ENCODE data around the gene DMAP1. TPM values are rescaled to one million over a fixed set of nuclear protein-coding genes. Genes with fewer than 3 reads are reported as not detected.
A peak's percentile ranks its signal among the peaks of the same experiment; 100 is the strongest.

The DMAP1 gene
- total RNA-seq (10 to 100 TPM; 23.5 to 35.5 (median 27.7) TPM), polyA plus RNA-seq (10 to 100 TPM; 30.5 to 31.9 TPM)
- long read RNA-seq, donor 1, full-length matches to known transcripts: 38 of 56 reads
- long read RNA-seq, donor 1, partial matches to known transcripts: 3 of 56 reads
- long read RNA-seq, donor 1, other reads (novel, unspliced or antisense): 15 of 56 reads
- long read RNA-seq, donor 2, full-length matches to known transcripts: 143 of 187 reads
- long read RNA-seq, donor 2, partial matches to known transcripts: 4 of 187 reads
- long read RNA-seq, donor 2, other reads (novel, unspliced or antisense): 40 of 187 reads
- long read RNA-seq, donor 3, full-length matches to known transcripts: 37 of 51 reads
- long read RNA-seq, donor 3, partial matches to known transcripts: 1 of 51 reads
- long read RNA-seq, donor 3, other reads (novel, unspliced or antisense): 13 of 51 reads

DNA sequence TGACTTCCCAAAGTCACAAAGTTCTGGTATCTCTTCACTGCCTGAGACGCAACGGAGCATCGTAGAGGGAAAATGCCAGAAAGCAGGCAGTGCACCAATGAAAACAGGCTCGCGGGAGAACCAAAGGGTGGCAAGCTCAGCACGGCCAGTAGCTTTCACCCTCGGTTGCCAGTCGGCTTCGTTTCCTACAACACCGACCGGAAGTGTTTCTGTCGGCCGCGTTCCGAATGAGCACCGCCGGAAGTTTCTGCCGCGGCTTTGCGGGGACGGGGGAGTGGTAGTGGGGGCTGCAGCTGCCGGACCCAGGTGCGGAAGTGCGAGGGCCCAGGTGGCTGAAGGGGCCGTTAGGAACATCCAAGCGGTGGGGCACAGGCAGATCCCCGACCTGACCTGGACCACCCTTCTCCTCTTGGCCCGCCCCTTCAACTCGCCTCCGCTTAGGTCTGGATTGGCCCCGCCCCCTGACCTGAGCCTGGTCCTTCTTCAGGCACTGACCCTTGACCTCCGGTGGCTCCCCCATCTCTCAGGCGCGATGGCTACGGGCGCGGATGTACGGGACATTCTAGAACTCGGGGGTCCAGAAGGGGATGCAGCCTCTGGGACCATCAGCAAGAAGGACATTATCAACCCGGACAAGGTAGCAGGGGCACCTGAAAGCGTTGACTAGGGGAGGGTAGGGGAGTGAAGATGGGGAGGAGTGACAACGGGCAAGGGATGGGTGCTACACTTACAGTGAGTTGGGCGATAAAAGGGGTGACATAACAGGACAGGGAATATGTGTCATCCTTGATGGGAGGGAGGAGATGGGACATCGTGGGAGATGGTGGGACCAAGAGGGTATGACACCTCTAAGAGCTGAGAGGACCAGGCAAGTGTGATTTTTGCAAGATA, at the start of gene DMAP1:
DMAP1 (plus strand) TSS at position 250 of the 891 bp plus-strand sequence; CDS start at position 533, 283 bp downstream.
- no peaks in the 10 kb centered on the region for H3K27me3 ChIP-seq
- H3K27ac ChIP-seq: peak within 1 kb of the TSS; percentile 39 to 86 (median 82)
- ATAC-seq (peak; percentile 80 to 95 (median 90)), DNase-seq (peak; percentile 82 to 91 (median 84))
- H3K36me3 ChIP-seq: peaks cover 0 to 41% (median 28%) of the 10 kb centered on the region in 9 donors
- TF ChIP-seq, protein P1, sequence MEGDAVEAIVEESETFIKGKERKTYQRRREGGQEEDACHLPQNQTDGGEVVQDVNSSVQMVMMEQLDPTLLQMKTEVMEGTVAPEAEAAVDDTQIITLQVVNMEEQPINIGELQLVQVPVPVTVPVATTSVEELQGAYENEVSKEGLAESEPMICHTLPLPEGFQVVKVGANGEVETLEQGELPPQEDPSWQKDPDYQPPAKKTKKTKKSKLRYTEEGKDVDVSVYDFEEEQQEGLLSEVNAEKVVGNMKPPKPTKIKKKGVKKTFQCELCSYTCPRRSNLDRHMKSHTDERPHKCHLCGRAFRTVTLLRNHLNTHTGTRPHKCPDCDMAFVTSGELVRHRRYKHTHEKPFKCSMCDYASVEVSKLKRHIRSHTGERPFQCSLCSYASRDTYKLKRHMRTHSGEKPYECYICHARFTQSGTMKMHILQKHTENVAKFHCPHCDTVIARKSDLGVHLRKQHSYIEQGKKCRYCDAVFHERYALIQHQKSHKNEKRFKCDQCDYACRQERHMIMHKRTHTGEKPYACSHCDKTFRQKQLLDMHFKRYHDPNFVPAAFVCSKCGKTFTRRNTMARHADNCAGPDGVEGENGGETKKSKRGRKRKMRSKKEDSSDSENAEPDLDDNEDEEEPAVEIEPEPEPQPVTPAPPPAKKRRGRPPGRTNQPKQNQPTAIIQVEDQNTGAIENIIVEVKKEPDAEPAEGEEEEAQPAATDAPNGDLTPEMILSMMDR (IDR thresholded peaks at IDR 0.05): peak in 1 of 12 donors; percentile 8
- peak in 1 of 2 donors; percentile 58 for TF ChIP-seq POLR2A (IDR thresholded peaks at IDR 0.05)
- H3K4me1 ChIP-seq: peaks cover 0 to 23% (median 15%) of the 10 kb centered on the region in 12 donors
- no peaks in the 10 kb centered on the region for H3K9me3 ChIP-seq
- H3K4me3 ChIP-seq: peak within 1 kb of the TSS; percentile 65 to 99 (median 87)
- intact Hi-C loops (cut with DNase I): loop anchor here in 7 of 10 donors (2.0 to 10.0 kb wide), 5 partner anchors 281 to 441 kb away; no protein-coding TSS in a partner anchor
- WGBS, 4 donors: 0 to 1% (median 1%) methylated on average over 22 to 44 of the region's 44 CpGs

DNA sequence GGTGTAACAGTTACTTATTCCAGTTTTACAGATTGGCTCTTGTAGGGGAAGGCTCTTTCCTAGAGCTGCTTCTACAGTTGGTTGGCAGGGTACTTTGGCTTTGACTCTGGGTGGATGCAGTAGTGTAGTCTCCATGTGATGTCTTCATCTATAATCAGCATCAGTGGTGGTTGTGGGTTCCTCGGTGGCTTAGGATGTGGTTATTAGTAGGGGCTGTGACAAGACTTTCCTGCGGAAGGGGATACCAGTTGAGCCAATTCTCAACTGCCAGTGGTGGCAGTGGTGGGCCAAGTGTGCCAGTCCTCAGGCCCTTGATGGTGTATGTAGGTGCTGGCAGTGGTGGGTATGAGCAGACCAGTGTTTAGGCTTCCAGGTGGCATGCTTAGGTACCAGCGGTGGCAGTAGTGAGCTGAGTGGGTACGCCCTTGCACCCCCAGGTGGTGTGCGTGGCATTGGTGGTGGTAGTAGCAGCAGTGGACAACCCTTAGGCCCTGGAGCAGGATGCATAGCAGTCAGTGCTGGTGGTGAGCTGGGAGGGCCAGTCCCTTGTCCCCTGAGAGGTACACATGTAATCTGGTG, 44.7 kb upstream of the DMAP1 start:
- Histone ChIP-seq H3K4me1 (no peaks in the 10 kb centered on the region), H3K4me3 (no peak overlapping the region), H3K9me3 (peaks cover 0 to 15% (median 0%) of the 10 kb centered on the region in 12 donors), H3K36me3 (no peaks in the 10 kb centered on the region), H3K27ac (no peak overlapping the region), H3K27me3 (peaks cover 0 to 17% (median 0%) of the 10 kb centered on the region in 9 donors)
- no peak for ATAC-seq
- TF ChIP-seq POLR2A (IDR thresholded peaks at IDR 0.05): no peak
- TF ChIP-seq, protein P1 (IDR thresholded peaks at IDR 0.05): no peak
- DNase-seq: no peak
- intact Hi-C loops (cut with DNase I): no loop called here
- 86 to 93% (median 91%) methylated on average over 5 of the region's 5 CpGs for WGBS, 4 donors

DNA sequence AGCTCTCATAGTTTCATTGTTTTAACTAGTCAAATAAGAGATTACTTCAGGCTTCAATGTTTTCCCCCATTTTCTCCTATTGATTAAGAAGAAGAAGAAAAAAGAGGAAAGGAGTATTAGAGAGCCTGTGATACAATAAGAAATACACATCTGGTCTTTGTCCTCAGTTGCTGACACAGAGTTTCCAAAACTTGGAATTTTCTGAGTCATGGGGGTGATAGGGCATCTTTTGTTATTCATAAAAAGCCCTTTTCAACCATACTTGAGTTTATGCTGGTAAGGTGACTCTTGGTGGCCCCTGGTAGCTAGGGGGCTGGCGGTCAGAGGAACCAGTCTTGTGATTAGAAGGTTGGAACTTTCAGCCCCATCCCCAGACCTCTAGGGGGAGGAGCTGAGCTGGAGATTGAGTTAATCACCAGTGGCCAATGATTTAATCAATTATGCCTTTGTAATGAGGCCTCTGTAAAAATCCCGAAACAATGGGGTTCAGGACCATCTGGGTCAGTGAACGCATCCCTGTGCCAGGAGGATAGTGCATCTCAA, 42.9 kb upstream of the DMAP1 start:
- no peak for ATAC-seq
- H3K27me3 ChIP-seq: peaks cover 0 to 17% (median 0%) of the 10 kb centered on the region in 9 donors
- intact Hi-C loops (cut with DNase I): no loop called here
- H3K9me3 ChIP-seq: peaks cover 0 to 15% (median 1%) of the 10 kb centered on the region in 12 donors
- TF ChIP-seq, protein P1 (IDR thresholded peaks at IDR 0.05): no peak
- no peak for TF ChIP-seq POLR2A (IDR thresholded peaks at IDR 0.05)
- no peak overlapping the region for H3K4me3 ChIP-seq
- WGBS, 4 donors: 77 to 87% (median 85%) methylated on average over 3 of the region's 3 CpGs
- no peaks in the 10 kb centered on the region for H3K4me1 ChIP-seq
- H3K36me3 ChIP-seq: no peaks in the 10 kb centered on the region
- no peak overlapping the region for H3K27ac ChIP-seq
- DNase-seq: no peak
